ENCODE measurements around the gene ACY1. TPM values are rescaled to one million over a fixed set of nuclear protein-coding genes. Genes with fewer than 3 reads are reported as not detected.

Gene ACY1
- total and polyA plus RNA-seq, 10 of the 15 experiments (the other 5 are each of a cell fraction or from before 2014, with no cell fraction given) = 18.5 to 42.2 (median 27.8) TPM

DNA sequence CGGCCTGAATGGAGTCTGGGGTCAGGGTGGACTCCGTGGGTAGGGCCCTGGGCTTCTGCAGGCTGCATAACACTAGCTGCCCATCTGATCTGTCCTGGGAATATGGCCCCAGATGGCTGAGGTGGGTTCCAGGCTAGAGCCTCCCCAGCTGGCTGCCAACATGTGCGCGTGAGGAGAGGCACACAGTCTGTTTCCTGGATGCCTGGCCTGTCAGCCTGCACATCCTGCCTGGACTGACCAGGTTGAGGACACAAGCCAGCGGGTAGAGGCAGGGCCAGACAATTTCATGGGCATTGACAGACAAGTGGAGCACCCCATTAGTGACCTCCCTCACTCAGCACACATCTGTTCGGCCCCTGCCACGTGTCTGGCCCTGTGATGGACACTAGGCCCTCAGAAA lies 42.1 kb downstream of the ACY1 start:
- H3K79me2 ChIP-seq (ENCODE audit: control insufficient read depth, insufficient read depth, low read length) = no peaks in the 10 kb centered on the region
- ChIA-PET POLR2A (interaction anchor here (0.6 to 2.3 kb wide), 6 partner anchors 9 to 218 kb away, joined by 4 to 12 read pairs (median 6); no protein-coding TSS in a partner anchor), RAD21 (ENCODE audit: unreplicated experiment) (interaction anchor here (0.7 to 1.9 kb wide), 6 partner anchors 11 to 36 kb away, joined by 3 to 17 read pairs (median 5); no protein-coding TSS in a partner anchor), CTCF (interaction anchor here (0.8 to 1.7 kb wide), 9 partner anchors 11 to 119 kb away, joined by 3 to 9 read pairs (median 3); no protein-coding TSS in a partner anchor), SMC1A (ENCODE audit: uncharacterized antibody, unreplicated experiment) (interaction anchor here (0.9 to 1.6 kb wide), 5 partner anchors 11 to 32 kb away, joined by 3 to 16 read pairs (median 4); no protein-coding TSS in a partner anchor)
- ATAC-seq = no peak
- no peak for DNase-seq (ENCODE audit: low read depth, low spot score)
- no peaks in the 10 kb centered on the region for H3K36me3 ChIP-seq (ENCODE audit: control insufficient read depth in 2 of 2, insufficient read depth in 2 of 2, low read length in 1 of 2)
- BruUV-seq (replicated peaks) = no TSS peak
- no peak overlapping the region for H3K4me2 ChIP-seq (ENCODE audit: control insufficient read depth, insufficient read depth)
- no peak overlapping the region for H3K9ac ChIP-seq (ENCODE audit: control insufficient read depth, insufficient read depth, low read length)
- H2AFZ ChIP-seq (ENCODE audit: control insufficient read depth, low read depth, low read length) = no peak overlapping the region
- no peaks in the 10 kb centered on the region for H3K27me3 ChIP-seq (replicated peaks in 1 of 2; ENCODE audit: control insufficient read depth in 2 of 2, insufficient read depth in 2 of 2, low read length in 1 of 2)
- WGBS (ENCODE audit: insufficient coverage, insufficient replicate concordance, low lambda C conversion rate, missing lambda C conversion rate) = 89% methylated on average over 7 of the region's 7 CpGs
- H3K27ac ChIP-seq (ENCODE audit: control insufficient read depth, insufficient read depth) = no peak overlapping the region
- H4K20me1 ChIP-seq (ENCODE audit: control insufficient read depth, insufficient read depth) = no peaks in the 10 kb centered on the region
- intact Hi-C loops (cut with micrococcal nuclease; ENCODE audit: unreplicated experiment) = no loop called here
- FAIRE-seq = no peak
- no peaks in the 10 kb centered on the region for H3K9me3 ChIP-seq (replicated peaks; ENCODE audit: control insufficient read depth, insufficient read depth, low read length)
- TF ChIP-seq SUPT20H (IDR thresholded peaks at IDR 0.05; ENCODE audit: borderline replicate concordance, control insufficient read depth, low read depth, low read length) (no peak), ZNF217 (IDR thresholded peaks at IDR 0.05) (no peak), LARP7 (IDR thresholded peaks at IDR 0.05) (no peak), RAD21 (IDR thresholded peaks at IDR 0.05; ENCODE audit: insufficient read depth, low read depth, low read length) (no peak), IRF4 (IDR thresholded peaks at IDR 0.05; ENCODE audit: low read depth, low read length) (no peak), USF2 (IDR thresholded peaks at IDR 0.05; ENCODE audit: borderline replicate concordance, low read depth, low read length) (no peak), CUX1 (IDR thresholded peaks at IDR 0.05; ENCODE audit: insufficient replicate concordance, low read depth, low read length) (no peak), YBX1 (IDR thresholded peaks at IDR 0.05) (no peak), SKIL (IDR thresholded peaks at IDR 0.05; ENCODE audit: low read depth, poor library complexity, severe bottlenecking) (no peak), NFYA (IDR thresholded peaks at IDR 0.05; ENCODE audit: borderline replicate concordance, low read depth, low read length) (no peak), SREBF2 (IDR thresholded peaks at IDR 0.05; ENCODE audit: low read length) (no peak), SIX5 (IDR thresholded peaks at IDR 0.05; ENCODE audit: low read depth, low read length, severe bottlenecking) (no peak)
- in situ Hi-C loops (cut with MboI) = no loop called here
- no peak overlapping the region for H3K4me3 ChIP-seq
- peaks cover 18% of the 10 kb centered on the region for H3K4me1 ChIP-seq (ENCODE audit: control insufficient read depth, insufficient read depth, low read length)

Measured in GM12878 (cell line).